GM12874 (cell line): Measurements from ENCODE around the gene TANGO2.

Experiments used
- TF ChIP-seq, protein P1 (sequence below): IDR thresholded peaks from 2 replicates; pipeline ENCODE4 v1.5.1; 2011; ENCODE audit warnings: low read depth, mild to moderate bottlenecking, control low read depth, low read length, moderate library complexity; ENCODE audit not compliant: insufficient read depth

TANGO2 gene

GRCh38 chr22:20094197-20094807, 73.4 kb downstream of the TANGO2 start:
- TF ChIP-seq, protein P1, sequence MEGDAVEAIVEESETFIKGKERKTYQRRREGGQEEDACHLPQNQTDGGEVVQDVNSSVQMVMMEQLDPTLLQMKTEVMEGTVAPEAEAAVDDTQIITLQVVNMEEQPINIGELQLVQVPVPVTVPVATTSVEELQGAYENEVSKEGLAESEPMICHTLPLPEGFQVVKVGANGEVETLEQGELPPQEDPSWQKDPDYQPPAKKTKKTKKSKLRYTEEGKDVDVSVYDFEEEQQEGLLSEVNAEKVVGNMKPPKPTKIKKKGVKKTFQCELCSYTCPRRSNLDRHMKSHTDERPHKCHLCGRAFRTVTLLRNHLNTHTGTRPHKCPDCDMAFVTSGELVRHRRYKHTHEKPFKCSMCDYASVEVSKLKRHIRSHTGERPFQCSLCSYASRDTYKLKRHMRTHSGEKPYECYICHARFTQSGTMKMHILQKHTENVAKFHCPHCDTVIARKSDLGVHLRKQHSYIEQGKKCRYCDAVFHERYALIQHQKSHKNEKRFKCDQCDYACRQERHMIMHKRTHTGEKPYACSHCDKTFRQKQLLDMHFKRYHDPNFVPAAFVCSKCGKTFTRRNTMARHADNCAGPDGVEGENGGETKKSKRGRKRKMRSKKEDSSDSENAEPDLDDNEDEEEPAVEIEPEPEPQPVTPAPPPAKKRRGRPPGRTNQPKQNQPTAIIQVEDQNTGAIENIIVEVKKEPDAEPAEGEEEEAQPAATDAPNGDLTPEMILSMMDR, result no peak

DNA sequence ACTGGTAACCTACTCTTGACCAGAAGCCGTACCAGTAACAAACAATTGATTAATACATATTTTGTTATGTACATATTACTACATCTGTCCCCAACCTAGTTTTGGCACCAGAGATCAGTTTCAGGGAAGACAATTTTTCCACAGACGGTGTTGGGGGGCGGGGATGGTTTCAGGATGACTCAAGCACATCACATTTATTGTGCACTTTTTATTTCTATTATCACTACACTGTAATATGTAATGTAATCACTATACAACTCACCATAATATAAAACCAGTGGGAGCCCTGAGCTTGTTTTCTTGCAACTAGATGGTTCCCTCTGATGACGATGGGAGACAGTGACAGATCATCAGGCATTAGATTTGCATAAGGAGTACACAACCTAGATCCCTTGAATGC, 74.6 kb downstream of the TANGO2 start:
- TF ChIP-seq, protein P1, result no peak

- TF ChIP-seq, protein P1, result no peak
These were observed 75.9 kb downstream of the TANGO2 start for GRCh38 chr22:20096574-20097420.

- TF ChIP-seq, protein P1, result no peak
These were observed 78.3 kb downstream of the TANGO2 start for GRCh38 chr22:20099099-20099711.

DNA sequence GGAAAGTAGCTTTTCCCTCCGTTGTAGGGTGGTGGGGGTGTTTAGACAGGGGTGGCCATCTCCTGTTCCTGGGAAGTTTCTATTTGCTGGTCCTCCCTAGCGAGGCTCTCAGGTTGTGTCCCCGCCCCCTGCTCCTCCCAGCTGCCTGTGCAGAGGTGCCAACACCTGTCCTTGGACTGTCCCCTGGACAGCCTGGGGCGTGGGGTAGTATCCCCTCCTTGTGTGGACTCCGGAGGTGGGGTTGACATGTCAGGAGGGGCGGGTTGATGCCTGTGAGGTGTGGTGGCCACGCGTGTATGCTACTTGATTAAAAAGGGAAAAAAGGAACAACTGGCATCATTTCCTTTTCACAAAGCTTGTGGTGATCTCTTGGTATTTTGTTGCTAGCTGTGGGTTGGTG, 80.7 kb downstream of the TANGO2 start:
- TF ChIP-seq, protein P1, result no peak

- TF ChIP-seq, protein P1, result no peak
These were observed 81.4 kb downstream of the TANGO2 start for GRCh38 chr22:20102203-20102780.
